GM21723 (cell line): ENCODE data around the gene ATOSA.

Experiments used
- ATAC-seq: cut with Tn5 transposase; IDR thresholded peaks from one replicate; pipeline ENCODE4 v1.9.1; 2021; ENCODE audit warnings: mild to moderate bottlenecking, moderate library complexity; ENCODE audit not compliant: unreplicated experiment

Gene ATOSA

GRCh38 chr15:52653431-52653964, 25.7 kb downstream of the ATOSA start:
- ATAC-seq: no peak

- no peak for ATAC-seq
Measured at GRCh38 chr15:52652984-52653383, 26.2 kb downstream of the ATOSA start.

- no peak for ATAC-seq
Measured at GRCh38 chr15:52652286-52652685, 26.9 kb downstream of the ATOSA start.

GRCh38 chr15:52651868-52652267, 27.3 kb downstream of the ATOSA start:
- no peak for ATAC-seq

GRCh38 chr15:52651114-52651513, 28.1 kb downstream of the ATOSA start:
- ATAC-seq: no peak

- ATAC-seq: no peak
Measured at GRCh38 chr15:52649686-52650085, 29.5 kb downstream of the ATOSA start.

- ATAC-seq: no peak
Measured at GRCh38 chr15:52645916-52646315, 33.3 kb downstream of the ATOSA start.

GRCh38 chr15:52642386-52643361, 36.5 kb downstream of the ATOSA start:
- no peak for ATAC-seq

GRCh38 chr15:52636459-52636858, 42.7 kb downstream of the ATOSA start:
- ATAC-seq: no peak

GRCh38 chr15:52635908-52636307, 43.3 kb downstream of the ATOSA start:
- ATAC-seq: no peak
